HG02759 (cell line): ENCODE data around the gene ARHGEF12.

ENCODE experiments used
- ATAC-seq: cut with Tn5 transposase; IDR thresholded peaks from one replicate; pipeline ENCODE4 v1.9.1; 2021; ENCODE audit warnings: mild to moderate bottlenecking, moderate library complexity; ENCODE audit not compliant: unreplicated experiment

Gene ARHGEF12

DNA sequence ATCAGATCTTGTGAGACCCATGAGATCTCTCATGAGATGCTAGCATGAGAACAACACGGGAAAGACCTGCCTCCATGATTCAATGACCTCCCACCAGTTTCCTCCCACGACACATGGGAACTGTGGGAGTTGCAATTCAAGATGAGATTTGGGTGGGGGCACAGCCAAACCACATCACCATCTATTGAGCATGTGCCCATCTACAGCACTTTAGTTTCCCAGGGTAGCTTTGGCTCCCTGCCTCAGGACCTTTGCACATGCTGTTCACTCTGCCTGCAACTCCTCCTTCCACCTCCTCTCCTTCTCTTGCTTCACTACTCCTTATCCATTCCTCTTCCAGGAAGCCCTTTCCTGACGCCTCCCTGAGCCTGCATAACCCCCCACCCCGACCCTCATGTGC, 192.5 kb downstream of the ARHGEF12 start:
- ATAC-seq, result no peak

DNA sequence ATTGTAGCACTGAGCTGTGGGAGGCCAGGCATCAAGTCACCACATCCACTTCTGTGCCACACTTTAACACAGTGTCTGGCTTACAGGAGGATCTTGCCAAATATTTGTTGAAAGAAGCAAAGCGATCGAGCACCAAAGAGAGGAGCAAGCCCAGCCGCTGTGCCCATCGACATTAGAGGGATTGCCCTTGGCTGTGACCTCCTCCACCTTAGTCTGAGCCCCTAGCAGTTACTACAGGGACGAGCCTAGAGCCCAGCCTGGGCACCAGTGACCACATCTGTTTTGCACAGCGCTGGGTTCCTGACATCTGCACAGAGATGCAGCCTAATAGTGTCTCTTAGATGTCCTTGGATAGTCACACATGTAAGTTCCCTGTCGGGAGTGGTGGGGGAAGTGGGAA, 193.0 kb downstream of the ARHGEF12 start:
- no peak for ATAC-seq

DNA sequence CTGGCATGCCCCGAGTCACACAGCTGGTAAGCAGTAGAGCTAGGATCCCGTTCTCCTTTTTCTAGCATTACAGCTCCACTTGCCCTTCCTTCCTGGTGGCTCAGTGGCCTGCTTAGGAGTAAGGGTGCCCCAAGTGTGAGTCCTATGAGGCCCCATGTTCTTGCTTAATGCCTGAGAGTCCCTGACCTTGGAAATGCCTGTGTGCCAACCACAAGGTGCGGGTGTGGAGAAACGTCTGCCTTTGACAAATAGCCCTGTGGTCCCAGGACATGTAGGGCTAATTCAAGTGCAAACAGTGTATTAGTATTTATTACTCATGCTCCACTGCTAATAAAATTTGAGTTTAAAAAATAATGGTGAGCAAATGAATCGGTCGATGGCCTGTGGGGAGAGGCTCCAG, 193.7 kb downstream of the ARHGEF12 start:
- ATAC-seq, result no peak

DNA sequence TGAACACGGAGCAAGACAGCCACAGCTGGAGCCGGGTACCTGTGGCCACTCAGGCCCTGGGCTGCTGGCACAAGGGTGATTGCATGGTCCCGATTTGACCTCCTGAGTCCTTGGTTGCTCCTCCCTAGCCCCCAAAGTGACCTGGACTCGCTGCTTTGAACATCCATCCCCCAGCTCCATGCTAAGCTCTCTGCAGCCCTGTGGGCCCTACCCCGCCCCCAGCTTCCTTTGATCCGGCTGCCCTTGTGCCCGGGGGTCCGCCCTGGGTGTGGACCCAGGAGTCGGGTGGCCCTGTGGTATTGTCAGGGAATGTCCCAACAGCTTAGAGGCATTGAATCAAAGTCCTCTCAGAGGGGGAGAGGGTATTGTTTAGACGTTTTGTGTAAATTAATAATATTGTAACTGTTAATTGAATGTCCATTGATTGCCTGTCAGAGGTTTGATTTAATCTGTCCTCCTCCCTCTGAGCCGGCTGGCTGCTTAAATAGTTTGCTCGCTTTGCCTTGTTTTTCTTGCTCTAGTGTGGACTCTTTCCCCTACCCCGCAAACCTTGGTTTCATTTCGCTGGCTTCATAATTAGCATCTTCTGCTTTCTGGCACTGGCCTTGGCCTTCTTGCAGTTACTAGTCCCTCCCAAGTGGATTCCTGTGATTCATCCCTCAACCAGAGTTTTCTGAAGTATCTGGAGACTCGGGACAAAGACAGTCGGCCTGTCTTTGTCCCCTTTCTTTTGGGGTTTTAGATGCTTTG, 196.0 kb downstream of the ARHGEF12 start:
- no peak for ATAC-seq

DNA sequence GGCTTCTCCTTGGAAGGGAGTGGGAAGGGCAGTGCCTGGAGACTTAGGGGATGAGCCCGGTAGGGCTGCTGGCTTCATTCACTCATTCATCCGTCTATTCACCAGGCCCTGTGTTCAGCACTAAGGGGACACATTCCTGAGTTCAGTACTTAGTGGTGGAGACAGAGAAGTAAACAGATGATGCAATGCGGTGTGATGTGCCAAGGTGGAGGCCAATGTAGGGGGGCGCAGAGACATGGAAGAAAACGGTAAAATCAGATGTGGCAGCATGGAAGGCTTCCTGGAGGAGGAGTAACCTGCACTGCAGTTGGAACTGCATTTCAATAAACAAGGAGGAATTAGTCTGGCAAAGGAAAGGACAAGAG, 196.6 kb downstream of the ARHGEF12 start:
- ATAC-seq, result no peak

DNA sequence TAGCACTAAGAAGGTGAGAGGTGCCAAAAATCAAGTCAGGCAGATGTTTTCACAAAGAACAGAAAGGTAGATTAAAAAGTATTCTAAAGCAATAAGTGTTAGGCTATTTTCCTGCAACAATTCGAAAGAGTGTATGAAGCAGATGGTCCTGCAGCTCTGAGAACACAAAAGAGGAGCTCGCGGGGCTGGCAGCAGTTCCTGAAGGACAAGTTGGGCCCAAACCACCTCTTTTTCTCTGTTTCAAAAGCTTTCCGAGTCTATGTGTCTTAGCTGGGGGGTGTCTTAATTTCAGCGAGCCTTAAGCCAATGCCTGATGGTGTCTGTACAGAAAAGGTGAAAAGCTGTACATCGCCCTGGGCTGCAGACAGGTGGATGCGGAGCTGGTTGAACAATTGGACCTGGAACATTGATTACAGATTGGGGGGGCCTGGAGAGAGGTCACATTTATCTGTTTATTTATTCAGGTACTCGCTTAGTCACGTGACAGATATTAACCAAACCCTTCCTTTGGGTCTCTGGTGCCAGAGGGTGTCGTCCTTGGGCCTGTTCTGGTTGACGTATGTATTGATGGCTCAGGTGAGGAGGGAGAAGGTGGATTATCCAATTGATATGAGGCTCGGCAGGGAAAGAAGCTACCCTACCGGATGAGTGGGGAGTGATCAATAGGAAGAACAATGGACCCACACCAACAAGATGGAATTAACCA, 200.0 kb downstream of the ARHGEF12 start:
- ATAC-seq, result no peak

DNA sequence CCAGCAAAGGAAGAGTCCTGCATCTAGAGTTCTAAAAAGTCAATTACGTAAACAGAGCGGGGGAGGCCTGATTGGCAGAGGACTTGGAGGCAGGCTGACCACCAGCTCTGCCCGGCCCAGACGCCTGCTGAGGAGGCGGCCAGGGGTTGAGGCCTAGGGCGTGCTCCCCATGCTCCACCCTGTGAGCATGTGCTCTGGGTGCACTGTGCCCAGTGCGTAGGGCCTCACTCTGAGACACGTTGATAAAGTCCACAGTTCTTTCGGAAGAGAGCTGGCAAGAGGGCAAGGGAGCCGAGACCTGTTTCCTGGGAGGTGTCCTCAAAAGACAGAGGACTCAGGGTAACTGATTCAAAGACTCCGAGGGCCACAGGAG, 200.6 kb downstream of the ARHGEF12 start:
- no peak for ATAC-seq

DNA sequence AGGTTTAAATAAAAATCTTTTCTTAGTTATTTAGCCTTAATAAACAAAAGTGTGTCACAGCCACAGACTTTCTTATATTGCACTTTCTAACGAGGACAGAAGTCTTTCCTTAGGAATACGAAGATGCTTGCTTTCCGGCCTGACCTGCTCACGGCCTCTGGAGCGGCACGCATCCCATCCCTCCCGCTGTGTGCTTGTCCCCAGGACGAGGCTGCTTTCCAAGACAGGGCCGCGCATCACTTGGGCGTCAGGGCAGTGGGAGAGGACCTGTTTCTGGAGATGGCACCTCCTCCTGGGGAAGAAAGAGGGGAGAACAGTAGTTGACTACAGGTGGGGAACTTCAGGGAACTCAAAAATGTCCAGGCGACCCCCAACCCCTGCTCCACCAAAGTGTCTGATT, 201.8 kb downstream of the ARHGEF12 start:
- no peak for ATAC-seq

DNA sequence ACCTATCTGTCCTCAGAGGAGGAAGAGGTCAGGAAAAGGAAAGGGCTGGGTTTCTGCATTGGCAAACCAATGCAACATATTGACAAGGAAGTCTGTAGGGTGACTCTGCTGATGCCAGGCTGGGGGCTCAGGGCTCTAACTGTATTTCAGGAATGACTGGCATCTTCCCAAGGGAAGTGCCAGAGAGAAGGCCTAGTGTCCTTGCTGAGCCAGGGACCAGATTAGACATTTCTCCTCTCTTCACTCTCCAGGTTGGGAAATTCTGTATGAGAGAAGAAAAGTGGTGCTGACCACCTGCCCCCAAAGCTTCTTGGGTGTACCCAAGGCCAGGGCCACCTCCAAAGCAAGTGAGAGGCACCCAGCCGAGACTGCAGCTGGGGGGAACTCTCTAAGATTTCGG, 202.5 kb downstream of the ARHGEF12 start:
- ATAC-seq, result no peak
